ENCODE measurements around the gene SRCAP.

- peak in 1 of 4 experiments; percentile 24 for TF ChIP-seq CTCF (IDR thresholded peaks at IDR 0.05)
- no peak for TF ChIP-seq POLR2A (IDR thresholded peaks at IDR 0.05)
- peak in 3 of 4 donors; percentile 31 to 58 (median 53) for TF ChIP-seq POLR2AphosphoS5 (IDR thresholded peaks at IDR 0.05)
- no peak for TF ChIP-seq EP300 (IDR thresholded peaks at IDR 0.05)
These were observed 88.1 kb downstream of the SRCAP start, which contains the start of gene ZNF629 for GRCh38 chr16:30786936-30787612.

Data from sigmoid colon (tissue), 4 donors.